Measurements from ENCODE around the gene XK.
"Not testable (repeated sequence)": the region's sequence is repeated elsewhere in the genome, so short reads cannot be mapped to it uniquely, and the experiment has no call there.

Gene XK

DNA sequence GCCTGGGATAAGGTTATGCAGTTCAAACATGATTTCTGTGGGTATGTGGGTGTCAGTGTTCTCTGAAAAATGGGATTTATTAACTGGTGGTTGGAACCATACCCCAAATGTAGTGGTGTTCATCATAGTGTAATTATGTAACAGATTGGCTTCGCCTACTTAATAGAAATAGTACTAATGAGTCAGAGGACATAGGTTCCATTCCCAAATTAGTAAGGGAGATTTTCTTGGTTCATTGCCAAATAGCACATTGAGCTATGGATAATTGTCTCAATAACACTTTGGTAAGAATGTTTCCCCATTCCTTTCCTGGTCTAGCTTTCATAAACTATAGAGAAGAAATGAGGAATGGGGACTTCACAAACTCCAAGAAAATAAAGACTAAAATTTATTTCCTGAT, 73.8 kb downstream of the XK start:
- DNase-seq, result no peak

DNA sequence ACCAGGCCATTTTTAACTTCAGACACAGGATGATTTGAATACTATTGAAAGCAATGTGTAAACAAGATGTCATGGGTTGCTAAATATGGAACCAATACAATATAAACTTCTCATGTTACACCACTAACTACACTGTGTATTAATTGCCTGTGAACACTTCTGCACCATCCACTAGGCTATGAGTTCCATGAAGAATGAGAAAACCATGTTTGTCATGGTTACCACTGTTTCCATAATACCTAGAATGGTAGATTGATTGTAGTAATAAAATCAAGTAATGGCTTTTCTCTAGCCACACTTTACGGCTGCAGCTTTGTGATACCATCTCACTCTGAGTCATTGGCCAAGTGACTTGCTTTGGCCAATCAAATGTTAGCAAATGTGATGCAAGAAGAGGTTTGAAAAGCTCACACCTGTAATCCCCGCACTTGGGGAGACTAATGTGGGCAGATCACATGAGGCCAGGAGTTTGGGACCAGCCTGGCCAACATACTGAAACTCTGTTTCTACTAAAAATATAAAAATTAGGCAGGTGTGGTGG, 74.4 kb downstream of the XK start:
- DNase-seq, result no peak

DNA sequence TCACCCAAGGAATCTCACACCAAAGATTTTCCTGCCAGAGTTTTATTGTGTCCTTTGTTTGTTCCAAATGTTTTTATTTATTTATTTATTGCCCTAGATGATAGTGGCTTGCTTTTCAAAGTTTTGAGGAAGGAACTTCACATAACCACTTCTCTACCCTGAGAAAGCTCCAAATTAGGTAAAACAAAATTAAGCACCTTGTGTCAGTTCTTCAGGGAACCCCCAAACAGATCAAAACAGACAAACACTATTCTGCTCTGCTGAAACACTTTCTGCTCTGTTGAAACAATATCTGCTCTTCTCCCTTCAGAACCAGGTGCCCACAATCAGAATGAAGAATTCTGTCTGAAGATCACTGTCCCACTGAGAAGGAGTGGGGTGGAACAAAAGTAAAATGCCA, 77.8 kb downstream of the XK start:
- no peak for DNase-seq

DNA sequence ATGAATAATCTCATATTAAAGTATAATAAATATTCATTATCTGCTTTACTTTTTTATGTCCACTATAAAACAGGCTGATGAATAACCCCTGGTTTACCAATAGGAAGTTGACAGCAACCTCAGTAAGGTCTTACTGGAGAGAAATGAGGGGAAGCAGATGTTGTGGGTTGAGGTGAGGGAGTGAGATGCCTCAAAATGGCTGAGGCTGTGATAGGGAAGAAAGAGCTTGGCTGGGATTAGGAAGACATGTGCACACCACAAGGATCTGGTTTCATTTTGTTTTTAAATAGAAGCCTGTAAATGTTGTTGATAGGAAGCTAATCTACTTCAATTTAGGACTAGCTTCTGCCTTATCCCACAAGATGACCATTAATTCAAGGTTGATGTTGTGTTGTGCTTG, 79.9 kb downstream of the XK start:
- no peak for DNase-seq

DNA sequence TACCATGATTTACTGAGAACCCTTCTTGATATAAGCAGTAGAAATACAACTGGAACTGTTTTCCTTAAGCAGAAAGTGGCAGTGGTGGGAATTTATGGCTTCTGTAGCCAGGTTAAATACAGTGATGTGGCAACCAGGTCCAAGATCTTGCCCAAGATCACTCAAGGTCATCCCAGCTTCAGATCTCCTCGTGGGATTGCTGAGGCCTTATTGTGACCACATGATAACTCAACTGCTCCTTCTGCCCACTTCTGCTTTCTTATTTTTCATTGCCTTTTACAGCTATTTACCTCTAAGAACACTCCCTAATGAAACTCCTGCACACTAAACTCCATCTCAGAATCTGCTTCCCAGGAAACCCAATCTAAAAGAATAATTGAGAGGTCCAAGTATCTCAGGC, 81.8 kb downstream of the XK start:
- no peak for DNase-seq

DNA sequence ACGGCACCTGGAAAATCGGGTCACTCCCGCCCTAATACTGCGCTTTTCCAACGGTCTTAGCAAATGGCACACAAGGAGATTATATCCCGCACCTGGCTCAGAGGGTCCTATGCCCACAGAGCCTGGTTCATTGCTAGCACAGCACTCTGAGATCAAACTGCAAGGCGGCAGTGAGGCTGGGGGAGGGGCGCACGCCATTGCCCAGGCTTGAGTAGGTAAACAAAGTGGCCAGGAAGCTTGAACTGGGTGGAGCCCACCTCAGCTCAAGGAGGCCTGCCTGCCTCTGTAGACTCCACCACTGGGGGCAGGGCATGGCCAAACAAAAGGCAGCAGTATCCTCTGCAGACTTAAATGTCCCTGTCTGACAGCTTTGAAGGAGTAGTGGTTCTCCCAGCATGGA, 83.3 kb downstream of the XK start:
- DNase-seq, result not testable (repeated sequence)

DNA sequence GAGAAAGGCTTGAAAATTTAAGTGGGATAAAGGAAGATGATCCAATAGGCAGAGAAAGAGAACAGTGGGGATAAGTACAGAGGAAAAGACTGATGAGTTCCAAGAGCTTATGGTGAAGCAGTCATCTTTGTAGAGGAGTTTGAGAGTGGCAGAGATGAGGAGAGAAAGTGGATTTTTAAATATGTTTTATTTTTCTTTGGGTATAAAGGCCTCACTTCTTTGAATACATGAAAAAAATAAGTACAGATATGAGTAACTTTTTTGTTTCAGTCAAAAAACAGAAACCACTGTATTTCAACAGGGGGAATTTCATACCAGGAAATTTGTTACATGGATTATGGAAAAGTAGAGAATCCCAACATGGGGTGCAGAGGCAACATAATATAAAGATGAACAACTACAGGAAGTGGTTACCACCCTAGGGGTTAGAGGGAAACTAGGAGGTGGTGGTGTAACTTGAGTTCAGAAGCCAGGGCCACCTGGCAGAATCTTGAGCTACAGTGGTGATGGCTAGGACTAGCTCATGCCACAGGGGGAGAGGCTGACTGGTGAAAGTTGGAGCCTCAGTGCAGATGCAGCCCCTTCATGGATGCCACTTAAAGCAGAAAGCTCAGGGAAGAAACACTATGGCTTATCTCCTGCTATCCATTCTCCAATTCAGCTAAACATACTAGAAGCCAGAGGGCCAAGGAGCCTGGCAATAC, 90.8 kb downstream of the XK start:
- no peak for DNase-seq

DNA sequence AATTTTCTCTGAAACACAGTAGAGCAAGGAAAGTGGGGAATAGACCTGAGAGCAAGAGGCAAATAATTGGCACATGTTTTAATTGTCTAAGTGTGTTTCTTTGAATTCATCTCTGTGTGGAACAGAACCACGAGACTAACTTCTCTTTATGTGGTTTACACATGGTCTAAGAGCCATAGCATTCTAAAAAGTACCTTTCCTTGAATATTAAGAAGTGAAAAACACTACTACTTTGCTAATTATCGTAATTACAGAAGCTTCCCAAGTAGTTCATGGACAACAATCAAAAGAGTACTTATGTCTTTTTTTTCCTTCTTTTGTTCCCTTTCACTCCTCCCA, 91.4 kb downstream of the XK start:
- DNase-seq, result no peak

DNA sequence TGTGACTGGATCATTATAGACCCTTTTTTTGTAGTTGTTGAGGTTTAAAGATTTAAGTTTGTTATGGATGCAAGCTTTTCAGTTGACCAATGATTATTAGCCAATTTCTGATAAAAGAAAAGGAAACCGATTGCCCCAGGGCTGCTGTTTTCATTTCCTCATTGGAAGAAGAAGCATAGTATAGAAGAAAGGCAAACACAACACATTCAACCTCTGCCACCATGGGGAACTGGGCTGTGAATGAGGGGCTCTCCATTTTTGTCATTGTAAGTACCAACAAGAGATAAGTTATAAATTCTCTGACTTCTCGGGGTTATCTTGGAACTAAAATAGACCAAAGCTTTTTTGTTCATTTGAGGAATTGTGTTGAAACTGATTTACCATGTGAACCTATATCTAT, 94.3 kb downstream of the XK start, which contains the start of gene CYBB:
Gene CYBB, plus strand, starts transcription at position 203 of the 400 bp plus-strand sequence. Its CDS starts 19 bp downstream, at position 222.
- no peak for DNase-seq

DNA sequence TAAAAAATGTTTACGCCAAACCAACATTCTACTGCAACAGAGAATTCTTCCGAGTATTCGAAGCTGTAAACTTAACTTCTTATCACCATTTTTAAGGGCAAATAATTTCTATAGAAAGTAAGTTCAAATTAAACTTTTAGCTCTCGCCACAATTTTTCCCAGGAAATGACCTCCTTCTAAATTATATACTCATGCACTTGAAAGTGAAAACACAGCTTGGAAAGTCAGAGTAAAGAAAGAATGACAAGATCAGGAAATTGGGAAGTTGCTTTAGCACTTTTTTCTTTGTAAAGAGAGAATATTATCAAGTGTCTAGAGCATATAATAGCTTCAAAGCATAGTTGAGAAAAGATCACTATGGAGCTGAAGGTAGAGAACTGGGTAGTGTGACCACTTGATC, 95.5 kb downstream of the XK start:
- DNase-seq, result no peak

Measured in activated CD8-positive, alpha-beta memory T cell treated with anti-CD3 and anti-CD28 coated beads, Interleukin-2, amount 50 U/mL, for 48 hours (primary cell).